Stimulated activated naive B cell treated with anti-CD40 and anti-IgM and Interleukin-4, amounts not matched to agents 10 μg/mL and 1 μg/mL and 100 μg/mL, for 72 hours (primary cell): ENCODE measurements around the gene CENPV.
"Not testable (repeated sequence)": the region's sequence is repeated elsewhere in the genome, so short reads cannot be mapped to it uniquely, and the experiment has no call there.

ENCODE experiments used
- ATAC-seq, 2 donors: fragments of 150-1000 bp; cut with Tn5 transposase; replicated peaks; 2 replicates each; pipeline ENCODE4 v1.10.0; 2021; ENCODE audit warnings: moderate library complexity in 1 of 2
- DNase-seq: peaks from one replicate; pipeline ENCODE4 v3.0.0; 2021
- H3K27ac Mint-ChIP-seq: one replicate; pipeline ENCODE4 v1.8.0; 2022; ENCODE audit warnings: mild to moderate bottlenecking, mixed read lengths
- H3K27me3 Mint-ChIP-seq, 2 donors: one replicate each; pipeline ENCODE4 v1.8.0; 2022; ENCODE audit warnings: mixed read lengths in 2 of 2
- H3K36me3 Mint-ChIP-seq, 2 donors: one replicate each; pipeline ENCODE4 v1.8.0; 2022; ENCODE audit warnings: mixed read lengths in 2 of 2, mild to moderate bottlenecking in 1 of 2
- H3K4me1 Mint-ChIP-seq, 2 donors: one replicate each; pipeline ENCODE4 v1.8.0; 2022; ENCODE audit warnings: mixed read lengths in 2 of 2, mild to moderate bottlenecking in 1 of 2
- H3K4me3 Mint-ChIP-seq, 2 donors: one replicate each; pipeline ENCODE4 v1.8.0; 2022; ENCODE audit warnings: mild to moderate bottlenecking in 2 of 2, mixed read lengths in 2 of 2, moderate library complexity in 1 of 2
- H3K9me3 Mint-ChIP-seq, 2 donors: one replicate each; pipeline ENCODE4 v1.8.0; 2022; ENCODE audit warnings: mixed read lengths in 2 of 2, mild to moderate bottlenecking in 1 of 2

Gene CENPV

DNA sequence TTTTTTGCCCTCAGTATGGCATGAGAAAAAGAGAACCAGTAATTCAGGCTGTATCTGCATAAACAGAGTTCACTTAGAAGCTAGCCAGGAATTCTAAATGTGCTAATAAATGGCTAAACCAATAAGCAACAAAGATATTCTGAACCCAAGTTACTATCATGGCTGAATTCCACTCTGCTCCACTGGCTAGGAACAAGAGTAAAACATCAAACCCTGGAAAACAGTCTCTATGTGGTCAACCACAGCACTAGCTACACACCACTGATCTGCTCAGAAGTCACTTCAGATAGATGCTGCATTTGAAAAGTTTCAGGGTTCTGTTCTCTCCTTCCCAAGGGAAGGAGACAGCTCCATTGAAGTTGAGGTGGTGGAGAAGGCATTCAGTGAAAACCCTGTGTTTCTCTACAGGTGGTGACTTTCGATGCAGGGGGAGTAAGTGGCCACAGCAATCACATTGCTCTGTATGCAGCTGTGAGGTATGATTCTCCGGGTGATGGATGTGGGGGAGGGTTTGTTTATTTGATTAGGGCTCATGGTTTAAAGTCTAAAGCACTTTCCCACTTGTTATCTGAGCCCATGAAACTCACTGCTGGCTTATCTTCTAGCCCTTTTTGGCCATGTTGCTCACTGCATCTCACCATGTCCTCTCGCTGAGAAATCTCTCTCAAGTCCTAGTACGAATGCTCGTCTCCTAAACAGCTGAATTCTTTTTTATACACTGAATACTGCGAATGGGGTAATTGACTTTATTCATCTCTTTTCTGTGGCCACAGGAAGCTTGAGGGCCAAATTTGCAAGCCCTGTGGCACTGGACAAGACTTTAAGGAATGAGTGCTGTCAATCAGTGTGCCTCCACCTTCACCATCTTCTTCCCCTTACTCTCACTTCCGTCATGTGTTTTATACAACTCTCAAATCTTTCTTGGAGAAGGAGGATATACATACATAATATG lies 39.9 kb downstream of the CENPV start:
- DNase-seq (no peak), ATAC-seq (peak in 1 of 2 donors; percentile 34)
- H3K27ac Mint-ChIP-seq, result peak overlapping the region; percentile 1
- H3K9me3 Mint-ChIP-seq, result no peaks in the 10 kb centered on the region
- H3K4me1 Mint-ChIP-seq, result peaks cover 2 to 12% of the 10 kb centered on the region in 2 donors
- H3K36me3 Mint-ChIP-seq, result peaks cover 7 to 26% of the 10 kb centered on the region in 2 donors
- H3K27me3 Mint-ChIP-seq, result no peaks in the 10 kb centered on the region
- H3K4me3 Mint-ChIP-seq, result no peak overlapping the region

DNA sequence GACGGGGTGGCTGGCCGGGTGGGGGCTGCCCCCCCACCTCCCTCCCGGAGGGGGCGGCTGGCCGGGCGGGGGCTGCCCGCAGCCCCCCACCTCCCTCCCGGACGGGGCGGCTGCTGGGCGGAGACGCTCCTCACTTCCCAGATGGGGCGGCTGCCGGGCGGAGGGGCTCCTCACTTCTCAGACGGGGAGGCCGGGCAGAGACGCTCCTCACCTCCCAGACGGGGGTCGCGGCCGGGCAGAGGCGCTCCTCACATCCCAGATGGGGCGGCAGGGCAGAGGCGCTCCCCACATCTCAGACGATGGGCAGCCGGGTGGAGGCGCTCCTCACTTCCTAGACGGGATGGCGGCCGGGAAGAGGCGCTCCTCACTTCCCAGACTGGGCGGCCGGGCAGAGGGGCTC lies 41.2 kb downstream of the CENPV start:
- Mint-ChIP-seq H3K36me3 (peaks cover 7 to 21% of the 10 kb centered on the region in 2 donors), H3K4me1 (peaks cover 2 to 12% of the 10 kb centered on the region in 2 donors)
- DNase-seq, ATAC-seq, H3K27ac Mint-ChIP-seq, H3K4me3 Mint-ChIP-seq, H3K27me3 Mint-ChIP-seq, H3K9me3 Mint-ChIP-seq: not testable (repeated sequence)

DNA sequence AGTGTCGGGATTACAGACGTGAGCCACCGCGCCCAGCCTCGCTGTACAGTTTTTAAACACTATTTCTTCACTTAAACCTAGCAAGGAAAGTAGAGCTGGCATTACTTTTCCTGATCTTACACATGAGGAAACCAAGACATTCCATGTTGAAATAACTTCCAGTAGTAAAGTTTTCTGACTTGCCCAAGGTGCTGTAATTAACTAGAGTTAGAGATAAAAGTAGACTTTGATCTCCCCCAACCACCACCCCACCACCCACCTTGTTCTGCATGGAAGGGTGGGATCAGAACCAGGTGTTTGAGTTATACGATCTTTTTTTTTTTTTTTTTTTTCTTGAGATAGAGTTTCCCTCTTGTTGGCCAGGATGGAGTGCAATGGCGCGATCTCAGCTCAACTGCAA lies 47.1 kb downstream of the CENPV start:
- Mint-ChIP-seq H3K27me3 (no peaks in the 10 kb centered on the region), H3K36me3 (peaks cover 13 to 26% of the 10 kb centered on the region in 2 donors), H3K4me3 (no peak overlapping the region), H3K9me3 (no peaks in the 10 kb centered on the region), H3K4me1 (peaks cover 7 to 12% of the 10 kb centered on the region in 2 donors), H3K27ac (no peak overlapping the region)
- no peak for DNase-seq
- ATAC-seq, result no peak

DNA sequence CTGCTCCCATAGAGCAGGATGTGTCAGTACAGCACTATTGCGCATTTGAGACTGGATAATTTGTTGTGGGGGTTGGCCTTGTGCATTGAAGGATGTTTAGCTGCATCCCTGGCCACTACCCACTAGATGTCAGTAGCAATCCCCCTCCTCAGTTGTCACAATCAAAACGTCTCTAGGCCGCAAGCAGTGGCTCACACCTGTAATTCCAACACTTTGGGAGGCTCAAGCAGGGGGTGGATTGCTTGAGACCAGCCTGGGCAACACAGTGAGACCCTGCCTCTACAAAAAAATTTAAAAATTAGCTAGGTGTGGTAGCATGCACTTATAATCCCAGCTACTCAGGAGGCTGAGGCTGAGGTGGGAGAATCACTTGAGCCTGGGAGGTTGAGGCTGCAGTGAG lies 48.4 kb downstream of the CENPV start:
- no peaks in the 10 kb centered on the region for H3K9me3 Mint-ChIP-seq
- H3K27me3 Mint-ChIP-seq, result no peaks in the 10 kb centered on the region
- H3K36me3 Mint-ChIP-seq, result peaks cover 9 to 16% of the 10 kb centered on the region in 2 donors
- H3K4me1 Mint-ChIP-seq, result peaks cover 7 to 12% of the 10 kb centered on the region in 2 donors
- ATAC-seq, result peak; percentile 81 to 82
- DNase-seq, result peak; percentile 21
- H3K4me3 Mint-ChIP-seq, result no peak overlapping the region
- no peak overlapping the region for H3K27ac Mint-ChIP-seq

DNA sequence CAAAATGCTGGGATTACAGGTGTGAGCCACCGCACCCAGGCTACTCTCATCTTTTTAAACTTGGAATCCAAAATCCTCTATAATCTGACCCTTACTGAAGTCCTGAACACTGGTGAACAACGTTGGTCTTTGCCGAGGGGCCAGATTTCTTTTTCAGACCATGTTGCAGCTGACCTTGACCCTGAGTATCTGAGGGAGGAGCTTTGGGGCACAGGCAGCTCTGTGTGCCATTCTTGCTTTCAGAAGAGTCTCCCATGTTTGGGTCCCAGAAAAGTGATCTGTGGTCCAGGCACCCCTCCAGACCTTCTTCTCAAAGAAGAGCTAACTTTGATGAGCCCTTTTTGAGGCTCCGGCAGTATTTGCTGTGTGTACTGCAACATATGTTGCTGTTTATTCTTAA lies 50.4 kb downstream of the CENPV start:
- DNase-seq (no peak), ATAC-seq (no peak)
- H3K27me3 Mint-ChIP-seq, result no peaks in the 10 kb centered on the region
- H3K27ac Mint-ChIP-seq, result no peak overlapping the region
- H3K4me3 Mint-ChIP-seq, result no peak overlapping the region
- peaks cover 7 to 12% of the 10 kb centered on the region in 2 donors for H3K4me1 Mint-ChIP-seq
- H3K9me3 Mint-ChIP-seq, result no peaks in the 10 kb centered on the region
- peaks cover 9 to 16% of the 10 kb centered on the region in 2 donors for H3K36me3 Mint-ChIP-seq

DNA sequence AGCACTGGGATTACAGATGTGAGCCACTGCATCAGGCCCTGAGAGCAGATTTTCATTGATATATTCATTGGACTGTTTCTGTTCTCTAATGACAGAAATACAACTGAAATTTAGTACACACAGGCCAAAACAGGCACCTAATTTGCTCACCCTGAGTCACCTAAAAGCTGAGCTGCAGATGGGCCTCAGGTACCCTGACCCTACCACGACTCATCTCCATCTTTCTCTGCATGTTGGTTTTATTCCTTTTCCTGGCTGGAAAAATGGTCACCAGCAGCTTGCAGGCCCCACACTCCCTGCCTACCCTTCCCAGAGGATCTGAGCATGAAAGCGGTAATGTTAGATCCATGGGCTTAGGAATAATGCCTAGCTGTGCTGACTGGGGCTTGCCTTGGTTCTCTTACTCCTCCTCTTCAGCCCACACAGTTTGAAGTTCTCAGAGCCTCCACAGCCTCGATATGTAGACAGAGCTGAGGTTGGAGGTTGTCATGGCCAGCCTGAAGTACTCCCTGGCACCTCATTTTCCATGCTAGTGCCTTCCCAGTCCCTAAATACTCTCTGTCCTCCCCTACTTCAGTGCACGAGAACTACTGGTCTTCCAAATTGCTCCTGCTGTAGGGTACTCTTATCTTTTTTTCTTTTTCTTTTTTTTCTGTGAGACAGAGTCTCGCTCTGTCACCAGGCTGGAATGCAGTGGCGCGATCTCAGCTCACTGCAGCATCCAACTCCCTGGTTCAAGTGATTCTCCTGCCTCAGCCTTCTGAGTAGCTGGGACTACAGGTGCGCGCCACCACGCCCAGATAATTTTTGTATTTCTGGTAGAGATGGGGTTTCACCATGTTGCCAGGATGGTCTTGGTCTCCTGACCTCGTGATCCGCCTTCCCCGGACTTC lies 51.1 kb downstream of the CENPV start:
- Mint-ChIP-seq H3K27ac (peak overlapping the region; percentile 53), H3K36me3 (peaks cover 11 to 16% of the 10 kb centered on the region in 2 donors)
- ATAC-seq, result no peak

DNA sequence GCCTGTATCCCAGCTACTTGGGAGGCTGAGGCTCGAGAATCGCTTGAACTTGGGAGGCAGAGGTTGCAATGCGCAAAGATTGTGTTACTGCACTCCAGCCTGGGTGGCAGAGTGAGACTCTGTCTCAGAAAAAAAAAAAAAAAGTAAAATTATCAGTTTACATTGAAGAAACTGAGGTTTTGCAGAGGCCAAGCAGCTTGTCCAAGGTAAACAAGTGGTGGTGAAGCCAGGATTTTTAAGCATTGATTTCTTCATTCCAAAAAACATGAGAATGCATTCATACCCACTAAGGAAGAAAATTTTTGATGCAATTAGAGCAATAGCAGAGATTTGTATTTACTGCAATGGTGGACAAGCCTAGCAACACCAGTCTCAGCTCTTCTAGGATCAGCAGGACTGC lies 52.7 kb downstream of the CENPV start:
- peaks cover 11 to 12% of the 10 kb centered on the region in 2 donors for H3K36me3 Mint-ChIP-seq
- H3K4me1 Mint-ChIP-seq, result peaks cover 10 to 17% of the 10 kb centered on the region in 2 donors
- no peak overlapping the region for H3K27ac Mint-ChIP-seq
- DNase-seq (no peak), ATAC-seq (no peak)
- H3K27me3 Mint-ChIP-seq, result no peaks in the 10 kb centered on the region
- H3K9me3 Mint-ChIP-seq, result no peaks in the 10 kb centered on the region
- no peak overlapping the region for H3K4me3 Mint-ChIP-seq

More for the DNA sequence above, 51.1 kb downstream of the CENPV start:
- Mint-ChIP-seq H3K4me3 (no peak overlapping the region), H3K27me3 (no peaks in the 10 kb centered on the region), H3K9me3 (no peaks in the 10 kb centered on the region), H3K4me1 (peaks cover 10 to 17% of the 10 kb centered on the region in 2 donors)
- no peak for DNase-seq

DNA sequence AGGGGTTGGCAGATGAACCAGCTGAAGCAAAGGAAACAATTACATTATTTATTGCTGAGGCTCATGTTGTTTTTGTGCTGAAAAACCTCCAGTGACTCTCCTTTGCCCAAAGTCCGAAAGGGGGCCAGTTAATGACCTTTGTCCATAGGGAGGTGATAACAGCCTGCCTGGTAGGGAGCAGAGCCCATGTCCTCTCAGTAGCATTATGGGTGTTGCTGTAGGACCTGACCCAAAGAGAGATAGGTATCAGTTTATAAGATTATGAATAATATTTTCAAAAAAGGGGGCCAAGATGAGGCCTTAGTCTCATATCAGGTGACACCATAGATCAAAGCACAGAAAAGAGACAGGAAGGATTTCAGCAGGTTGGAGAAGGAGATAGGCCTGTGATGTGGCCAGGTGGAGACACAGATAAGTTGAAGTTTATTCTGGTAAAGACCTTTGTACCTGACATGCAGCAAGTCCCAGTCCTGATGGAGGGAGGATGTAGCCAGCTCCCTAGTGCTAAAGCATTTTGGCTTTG lies 55.1 kb downstream of the CENPV start:
- ATAC-seq, result no peak
- no peak for DNase-seq
- Mint-ChIP-seq H3K4me1 (peaks cover 17% of the 10 kb centered on the region in 2 donors), H3K27me3 (no peaks in the 10 kb centered on the region), H3K27ac (no peak overlapping the region), H3K4me3 (no peak overlapping the region), H3K36me3 (peaks cover 13 to 16% of the 10 kb centered on the region in 2 donors), H3K9me3 (no peaks in the 10 kb centered on the region)

DNA sequence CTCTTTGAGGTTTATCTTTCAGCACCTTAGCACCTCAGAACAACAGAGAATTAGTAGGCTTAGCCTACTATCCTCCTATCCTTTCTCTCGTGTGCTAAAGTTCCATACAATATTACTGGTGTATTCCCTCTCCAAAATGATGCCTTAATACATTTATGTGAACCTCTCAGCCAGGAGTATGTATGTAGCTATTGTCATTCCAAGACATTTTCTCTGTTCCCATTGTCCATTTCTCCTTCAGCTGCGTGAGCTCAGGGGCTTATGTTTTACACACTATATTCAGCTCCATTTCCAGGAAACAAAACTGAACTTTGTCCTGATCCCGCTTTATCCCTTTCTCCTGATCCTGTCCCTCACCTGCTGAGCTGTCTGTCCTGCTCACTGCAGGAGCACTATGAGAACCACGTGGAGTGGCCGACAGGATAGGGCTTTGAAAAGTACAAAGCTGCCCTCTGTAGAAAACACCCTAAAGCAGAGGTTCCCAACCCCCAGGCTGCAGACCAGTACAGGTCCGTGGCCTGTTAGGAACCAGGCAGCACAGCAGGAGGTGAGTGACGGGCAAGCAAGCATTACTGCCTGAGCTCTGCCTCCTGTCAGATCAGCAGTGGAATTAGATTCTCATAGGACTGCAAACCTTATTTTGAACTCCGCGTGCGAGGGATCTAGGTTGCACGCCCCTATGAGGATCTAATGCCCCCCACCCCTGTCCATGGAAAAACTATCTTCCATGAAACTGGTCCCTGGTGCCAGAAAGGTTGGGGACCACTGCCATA lies 55.7 kb downstream of the CENPV start:
- Mint-ChIP-seq H3K9me3 (no peaks in the 10 kb centered on the region), H3K27ac (no peak overlapping the region), H3K36me3 (peaks cover 10 to 12% of the 10 kb centered on the region in 2 donors), H3K4me3 (no peak overlapping the region), H3K27me3 (no peaks in the 10 kb centered on the region), H3K4me1 (peaks cover 17 to 18% of the 10 kb centered on the region in 2 donors)
- DNase-seq (no peak), ATAC-seq (no peak)

DNA sequence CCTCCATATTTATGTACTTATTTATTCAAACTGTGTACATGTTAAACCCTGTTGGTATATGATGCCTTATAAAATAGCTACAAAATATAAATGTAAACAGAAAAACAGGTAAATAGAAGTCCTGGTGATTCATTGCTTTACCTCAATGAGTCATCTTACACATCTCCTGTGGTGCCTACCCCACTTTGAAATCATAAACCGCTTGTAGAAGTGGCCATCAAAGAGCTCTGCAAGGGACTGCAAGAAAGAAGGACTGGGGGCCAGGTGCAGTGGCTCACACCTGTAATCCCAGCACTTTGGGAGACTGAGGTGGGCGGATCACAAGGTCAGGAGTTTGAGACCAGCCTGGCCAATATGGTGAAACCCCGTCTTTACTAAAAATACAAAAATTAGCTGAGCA lies 57.2 kb downstream of the CENPV start:
- not testable (repeated sequence) for H3K9me3 Mint-ChIP-seq, DNase-seq, ATAC-seq, H3K27ac Mint-ChIP-seq, H3K36me3 Mint-ChIP-seq, H3K4me3 Mint-ChIP-seq, H3K27me3 Mint-ChIP-seq
- H3K4me1 Mint-ChIP-seq, result peaks cover 13 to 20% of the 10 kb centered on the region in 2 donors

DNA sequence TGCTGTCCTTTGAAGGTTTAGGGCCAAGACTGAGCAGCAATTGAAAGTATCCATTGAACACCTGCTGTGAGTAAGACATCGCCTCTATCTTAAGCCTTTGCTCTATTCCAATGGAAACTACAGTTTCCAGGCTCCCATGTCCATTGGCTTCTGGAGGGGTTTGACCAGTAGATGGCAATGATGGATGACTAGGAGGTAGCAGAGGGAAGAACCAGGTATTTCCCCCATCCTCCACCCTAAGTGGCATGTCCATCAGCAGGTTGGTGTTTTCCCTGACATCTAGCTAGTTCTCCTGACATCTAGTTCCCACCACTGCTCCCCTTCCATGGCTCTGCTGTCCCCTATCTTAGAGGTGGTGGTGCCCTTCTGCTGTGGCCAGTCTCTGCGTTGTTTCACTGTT lies 58.7 kb downstream of the CENPV start:
- no peak overlapping the region for H3K27ac Mint-ChIP-seq
- DNase-seq (no peak), ATAC-seq (no peak)
- no peaks in the 10 kb centered on the region for H3K9me3 Mint-ChIP-seq
- H3K27me3 Mint-ChIP-seq, result no peaks in the 10 kb centered on the region
- H3K4me3 Mint-ChIP-seq, result no peak overlapping the region
- H3K36me3 Mint-ChIP-seq, result peaks cover 6 to 7% of the 10 kb centered on the region in 2 donors
- H3K4me1 Mint-ChIP-seq, result peaks cover 18 to 34% of the 10 kb centered on the region in 2 donors

DNA sequence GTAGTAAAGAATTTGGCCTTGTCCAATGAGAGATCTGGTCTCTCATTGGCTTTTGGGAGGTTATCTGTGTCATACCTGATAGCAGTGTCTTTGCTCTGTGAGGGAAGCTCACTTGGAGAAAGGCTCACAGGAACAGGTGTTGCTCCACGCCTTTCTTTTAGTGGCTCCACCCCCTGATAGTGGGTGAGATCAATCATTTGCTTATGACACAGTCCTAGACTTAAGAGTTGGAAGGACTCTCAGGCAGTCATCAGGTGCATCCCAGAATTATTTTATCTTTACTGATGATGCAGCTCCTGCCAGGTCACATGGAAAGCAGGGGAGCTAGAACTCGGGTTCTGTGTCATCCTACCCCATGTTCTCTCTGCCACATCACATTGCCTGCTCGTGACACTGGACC lies 59.3 kb downstream of the CENPV start:
- H3K27me3 Mint-ChIP-seq, result no peaks in the 10 kb centered on the region
- no peak overlapping the region for H3K27ac Mint-ChIP-seq
- peaks cover 6 to 7% of the 10 kb centered on the region in 2 donors for H3K36me3 Mint-ChIP-seq
- H3K4me3 Mint-ChIP-seq, result no peak overlapping the region
- peaks cover 23 to 40% of the 10 kb centered on the region in 2 donors for H3K4me1 Mint-ChIP-seq
- H3K9me3 Mint-ChIP-seq, result no peaks in the 10 kb centered on the region
- no peak for DNase-seq
- ATAC-seq, result peak in 1 of 2 donors; percentile 57
